ENCODE data around the gene FRMD4B. TPM values are rescaled to one million over a fixed set of nuclear protein-coding genes. Genes with fewer than 3 reads are reported as not detected.

Gene FRMD4B
- polyA plus RNA-seq, 3 donors, result 13.2 to 21.0 (median 19.6) TPM

DNA sequence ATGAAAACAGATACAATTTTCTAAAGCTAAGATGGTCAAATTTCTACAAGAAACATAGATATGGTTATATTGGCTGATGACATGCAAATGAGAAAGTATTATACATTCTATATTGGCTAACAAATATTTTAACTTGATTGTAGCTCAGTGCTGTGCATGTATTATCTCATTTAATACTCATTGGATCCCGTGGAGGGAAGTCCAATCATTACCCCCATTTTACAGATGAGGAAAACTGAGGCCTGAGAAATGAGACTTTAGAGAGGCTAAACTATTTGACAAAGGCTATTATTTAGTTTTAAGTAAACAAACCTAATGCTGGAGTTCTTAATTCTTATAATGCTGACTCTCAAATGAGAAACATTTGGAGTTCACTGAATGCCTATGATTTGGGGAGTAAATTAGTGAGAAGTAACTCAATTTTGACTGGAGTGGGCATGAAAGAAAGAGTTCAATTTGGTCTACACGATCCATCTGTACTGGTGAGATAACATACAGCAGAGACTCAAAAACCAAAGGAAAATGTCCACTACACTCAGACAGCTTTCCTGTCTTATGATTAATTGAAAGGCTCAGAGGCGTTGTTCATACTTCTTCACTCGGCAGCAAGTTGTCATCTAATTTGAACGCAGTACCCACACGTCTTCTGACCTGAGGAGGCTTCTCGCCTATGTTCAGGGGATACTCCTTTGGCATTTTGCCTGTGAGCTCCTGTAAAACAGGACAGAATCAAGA lies 191.3 kb downstream of the FRMD4B start:
- H2AFZ ChIP-seq (ENCODE audit: insufficient read depth, low read depth, low read length, poor library complexity, severe bottlenecking), result no peak overlapping the region
- no peak overlapping the region for H3K27ac Mint-ChIP-seq
- H3K4me3 Mint-ChIP-seq, result no peak overlapping the region
- no peak overlapping the region for H3K9ac ChIP-seq (ENCODE audit: insufficient read depth, low read length, poor library complexity, severe bottlenecking)
- peaks cover 66 to 85% of the 10 kb centered on the region in 2 donors for H3K36me3 Mint-ChIP-seq
- DNase-seq, result no peak
- TF ChIP-seq, protein P1, sequence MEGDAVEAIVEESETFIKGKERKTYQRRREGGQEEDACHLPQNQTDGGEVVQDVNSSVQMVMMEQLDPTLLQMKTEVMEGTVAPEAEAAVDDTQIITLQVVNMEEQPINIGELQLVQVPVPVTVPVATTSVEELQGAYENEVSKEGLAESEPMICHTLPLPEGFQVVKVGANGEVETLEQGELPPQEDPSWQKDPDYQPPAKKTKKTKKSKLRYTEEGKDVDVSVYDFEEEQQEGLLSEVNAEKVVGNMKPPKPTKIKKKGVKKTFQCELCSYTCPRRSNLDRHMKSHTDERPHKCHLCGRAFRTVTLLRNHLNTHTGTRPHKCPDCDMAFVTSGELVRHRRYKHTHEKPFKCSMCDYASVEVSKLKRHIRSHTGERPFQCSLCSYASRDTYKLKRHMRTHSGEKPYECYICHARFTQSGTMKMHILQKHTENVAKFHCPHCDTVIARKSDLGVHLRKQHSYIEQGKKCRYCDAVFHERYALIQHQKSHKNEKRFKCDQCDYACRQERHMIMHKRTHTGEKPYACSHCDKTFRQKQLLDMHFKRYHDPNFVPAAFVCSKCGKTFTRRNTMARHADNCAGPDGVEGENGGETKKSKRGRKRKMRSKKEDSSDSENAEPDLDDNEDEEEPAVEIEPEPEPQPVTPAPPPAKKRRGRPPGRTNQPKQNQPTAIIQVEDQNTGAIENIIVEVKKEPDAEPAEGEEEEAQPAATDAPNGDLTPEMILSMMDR (IDR thresholded peaks at IDR 0.05), result no peak
- H3K4me1 Mint-ChIP-seq, result peaks cover 4% of the 10 kb centered on the region
- intact Hi-C loops (cut with micrococcal nuclease), result no loop called here
- WGBS (ENCODE audit: insufficient coverage), result 75% methylated on average over 5 of the region's 7 CpGs
- H4K20me1 ChIP-seq (ENCODE audit: insufficient read depth, low read length), result no peaks in the 10 kb centered on the region
- H3K4me1 ChIP-seq (ENCODE audit: control insufficient read depth in 1 of 2, insufficient read depth in 2 of 2, low read length in 2 of 2), result peaks cover 3% of the 10 kb centered on the region in 2 donors
- peaks cover 58 to 87% of the 10 kb centered on the region in 2 donors for H3K36me3 ChIP-seq (replicated peaks in 1 of 2; ENCODE audit: control insufficient read depth in 1 of 2, insufficient read depth in 2 of 2, low read length in 2 of 2)
- no peaks in the 10 kb centered on the region for H3K9me3 Mint-ChIP-seq
- H3K79me2 ChIP-seq (ENCODE audit: insufficient read depth, low read length), result no peaks in the 10 kb centered on the region
- no peak overlapping the region for H3K4me2 ChIP-seq (replicated peaks; ENCODE audit: extremely low read depth, low read length, poor library complexity, severe bottlenecking)
- H3K4me3 ChIP-seq (replicated peaks in 1 of 3; ENCODE audit: low read depth in 2 of 3, low read length in 3 of 3), result no peak overlapping the region
- no peaks in the 10 kb centered on the region for H3K9me3 ChIP-seq (replicated peaks in 1 of 2; ENCODE audit: control insufficient read depth in 1 of 2, insufficient read depth in 1 of 2, low read length in 2 of 2)
- H3K27ac ChIP-seq (ENCODE audit: low read depth in 1 of 2, low read length in 2 of 2), result no peak overlapping the region
- H3K27me3 Mint-ChIP-seq (ENCODE audit: low read depth in 3 of 3), result no peaks in the 10 kb centered on the region
- H3K27me3 ChIP-seq (ENCODE audit: control insufficient read depth in 2 of 2, insufficient read depth in 2 of 2, low read length in 2 of 2), result no peaks in the 10 kb centered on the region

DNA sequence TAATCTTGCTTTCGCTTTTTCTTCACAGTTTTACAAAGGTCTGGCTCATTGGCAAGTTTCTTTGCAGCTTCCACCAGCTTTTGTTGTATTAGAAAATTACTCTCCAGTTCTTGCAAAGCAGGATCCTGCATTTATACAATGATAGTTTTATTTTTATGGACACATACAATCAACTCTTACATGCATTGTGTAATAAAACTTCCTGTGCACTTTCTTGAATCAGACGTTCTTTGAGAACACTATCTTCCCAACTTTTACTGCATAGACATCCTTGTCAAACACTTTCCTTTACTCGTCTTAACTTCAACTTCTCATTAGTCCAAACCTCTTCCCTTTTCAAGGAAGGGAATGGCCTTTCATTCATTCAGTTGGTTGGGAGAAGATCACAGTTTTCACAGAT lies 192.1 kb downstream of the FRMD4B start:
- H3K4me2 ChIP-seq (replicated peaks; ENCODE audit: extremely low read depth, low read length, poor library complexity, severe bottlenecking), result no peak overlapping the region
- H3K36me3 Mint-ChIP-seq, result peaks cover 68 to 88% of the 10 kb centered on the region in 2 donors
- DNase-seq, result no peak
- TF ChIP-seq, protein P1 (IDR thresholded peaks at IDR 0.05), result no peak
- no peak overlapping the region for H3K27ac ChIP-seq (ENCODE audit: low read depth in 1 of 2, low read length in 2 of 2)
- no peaks in the 10 kb centered on the region for H3K27me3 ChIP-seq (ENCODE audit: control insufficient read depth in 2 of 2, insufficient read depth in 2 of 2, low read length in 2 of 2)
- no peak overlapping the region for H3K9ac ChIP-seq (ENCODE audit: insufficient read depth, low read length, poor library complexity, severe bottlenecking)
- intact Hi-C loops (cut with micrococcal nuclease), result no loop called here
- no peaks in the 10 kb centered on the region for H3K9me3 ChIP-seq (replicated peaks in 1 of 2; ENCODE audit: control insufficient read depth in 1 of 2, insufficient read depth in 1 of 2, low read length in 2 of 2)
- H3K4me3 ChIP-seq (replicated peaks in 1 of 3; ENCODE audit: low read depth in 2 of 3, low read length in 3 of 3), result no peak overlapping the region
- no peaks in the 10 kb centered on the region for H3K79me2 ChIP-seq (ENCODE audit: insufficient read depth, low read length)
- H4K20me1 ChIP-seq (ENCODE audit: insufficient read depth, low read length), result no peaks in the 10 kb centered on the region
- WGBS (ENCODE audit: insufficient coverage), result 100% methylated on average over 1 of the region's 3 CpGs
- H3K27me3 Mint-ChIP-seq (ENCODE audit: low read depth in 3 of 3), result no peaks in the 10 kb centered on the region
- H3K9me3 Mint-ChIP-seq, result peaks cover 0 to 3% (median 0%) of the 10 kb centered on the region in 7 donors
- H3K4me1 ChIP-seq (ENCODE audit: control insufficient read depth in 1 of 2, insufficient read depth in 2 of 2, low read length in 2 of 2), result no peaks in the 10 kb centered on the region
- no peak overlapping the region for H3K4me3 Mint-ChIP-seq
- H3K36me3 ChIP-seq (replicated peaks in 1 of 2; ENCODE audit: control insufficient read depth in 1 of 2, insufficient read depth in 2 of 2, low read length in 2 of 2), result peaks cover 58 to 95% of the 10 kb centered on the region in 2 donors
- H3K4me1 Mint-ChIP-seq, result no peaks in the 10 kb centered on the region
- H2AFZ ChIP-seq (ENCODE audit: insufficient read depth, low read depth, low read length, poor library complexity, severe bottlenecking), result no peak overlapping the region
- H3K27ac Mint-ChIP-seq, result no peak overlapping the region
